ENCODE results near the gene PARD3B. TPM values are rescaled to one million over a fixed set of nuclear protein-coding genes. Genes with fewer than 3 reads are reported as not detected.

PARD3B gene
- total and polyA plus RNA-seq, 2 of the 8 experiments (the other 6 are each of a cell fraction or from before 2014, with no cell fraction given), result 1.2 to 5.7 TPM

- Histone ChIP-seq H2BK15ac (ENCODE audit: low read length) (no peak overlapping the region), H3K79me1 (ENCODE audit: low read depth, low read length) (no peaks in the 10 kb centered on the region), H4K91ac (replicated peaks; ENCODE audit: insufficient read length, low read length) (no peak overlapping the region), H3K36me3 (ENCODE audit: control insufficient read depth in 2 of 4, insufficient read depth in 4 of 4, low read length in 3 of 4) (no peaks in the 10 kb centered on the region; a peak in 1 of 8 replicates), H3K27me3 (replicated peaks in 1 of 4; ENCODE audit: control insufficient read depth in 3 of 4, extremely low read depth in 1 of 4, insufficient read depth in 3 of 4, low read length in 3 of 4) (no peaks in the 10 kb centered on the region), H2BK120ac (replicated peaks; ENCODE audit: low read depth, low read length) (no peak overlapping the region), H3K79me2 (ENCODE audit: control insufficient read depth in 1 of 2, insufficient read depth in 2 of 2, low read length in 2 of 2) (no peaks in the 10 kb centered on the region), H4K20me1 (replicated peaks in 1 of 2; ENCODE audit: control insufficient read depth in 1 of 2, insufficient read depth in 2 of 2, low read length in 2 of 2) (no peaks in the 10 kb centered on the region), H3K9ac (replicated peaks in 1 of 4; ENCODE audit: extremely low read depth in 1 of 4, low read depth in 3 of 4, low read length in 3 of 4) (no peak overlapping the region), H2AFZ (ENCODE audit: low read length) (no peak overlapping the region), H3K4ac (replicated peaks; ENCODE audit: insufficient read length, low read depth, low read length) (no peak overlapping the region), H3K18ac (ENCODE audit: extremely low read depth, low read length) (no peak overlapping the region), H2BK20ac (ENCODE audit: low read length) (no peak overlapping the region), H3K4me2 (ENCODE audit: insufficient read depth in 1 of 2, low read depth in 2 of 2, low read length in 2 of 2) (no peak overlapping the region), H3K27ac (ENCODE audit: low read depth, low read length) (no peak overlapping the region), H3K56ac (replicated peaks; ENCODE audit: insufficient read length, low read depth, low read length) (no peak overlapping the region), H4K5ac (ENCODE audit: insufficient read length, low read depth, low read length) (no peak overlapping the region), H3K4me3 (ENCODE audit: extremely low read depth in 1 of 4, insufficient read depth in 2 of 4, low read depth in 3 of 4, low read length in 4 of 4) (no peak overlapping the region), H4K8ac (ENCODE audit: extremely low read depth, insufficient read depth, low read length) (no peak overlapping the region), H2BK12ac (ENCODE audit: low read depth, low read length) (no peak overlapping the region), H3K9me3 (ENCODE audit: insufficient read depth in 2 of 2, low read depth in 1 of 2, low read length in 1 of 2) (no peaks in the 10 kb centered on the region), H3K4me1 (replicated peaks in 1 of 4; ENCODE audit: control insufficient read depth in 3 of 4, insufficient read depth in 4 of 4, low read length in 3 of 4) (peaks cover 0 to 2% (median 0%) of the 10 kb centered on the region in 4 experiments; a peak in 1 of 7 replicates), H3K23ac (ENCODE audit: insufficient read length) (no peak overlapping the region), H3K23me2 (ENCODE audit: low read depth, low read length) (no peaks in the 10 kb centered on the region), H2AK5ac (ENCODE audit: low read depth, low read length) (no peak overlapping the region), H3K14ac (ENCODE audit: insufficient read length) (no peak overlapping the region), H2BK5ac (ENCODE audit: low read depth, low read length) (no peak overlapping the region)
- POLR2A ChIA-PET (ENCODE audit: partially characterized antibody), result no interaction called here
- CTCF ChIA-PET (ENCODE audit: partially characterized antibody), result no interaction called here
- 91% methylated on average over 2 of the region's 2 CpGs; no CpG with 5 or more reads in 1 of the 2 experiments for WGBS, 2 experiments (ENCODE audit: extremely low coverage in 1 of 2, insufficient coverage in 1 of 2, insufficient read length in 1 of 2, insufficient replicate concordance in 2 of 2, low coverage in 1 of 2, low lambda C conversion rate in 2 of 2, missing lambda C conversion rate in 1 of 2)
- DNase-seq (ENCODE audit: low read depth in 1 of 2, low spot score in 2 of 2) (no peak), FAIRE-seq (no peak)
- no peak for TF ChIP-seq MAX (IDR thresholded peaks at IDR 0.05)
- no peak for TF ChIP-seq SP2 (IDR thresholded peaks at IDR 0.05; ENCODE audit: low read length)
- no peak for TF ChIP-seq TEAD4 (IDR thresholded peaks at IDR 0.05; ENCODE audit: low read depth, low read length)
- no peak for TF ChIP-seq TCF12 (IDR thresholded peaks at IDR 0.05; ENCODE audit: low read depth, low read length)
- no peak for TF ChIP-seq RFX5 (IDR thresholded peaks at IDR 0.05; ENCODE audit: borderline replicate concordance, low read depth, low read length)
These were observed 713.8 kb downstream of the PARD3B start for GRCh38 chr2:205259121-205259520.

All from H1 (cell line).